Measurements from ENCODE around the gene MET. TPM values are rescaled to one million over a fixed set of nuclear protein-coding genes. Genes with fewer than 3 reads are reported as not detected.

Gene MET
- total RNA-seq, 1 donor from 2014 or later = 34.2 TPM

GRCh38 chr7:116733924-116734580 lies 62.1 kb downstream of the MET start:
- Mint-ChIP-seq H3K36me3 (no peaks in the 10 kb centered on the region), H3K4me1 (ENCODE audit: unreplicated experiment) (peaks cover 27% of the 10 kb centered on the region), H3K27me3 (no peaks in the 10 kb centered on the region), H3K27ac (no peak overlapping the region), H3K4me3 (no peak overlapping the region), H3K9me3 (no peaks in the 10 kb centered on the region)
- no peak for TF ChIP-seq CTCF (conservative IDR thresholded peaks at IDR 0.05)
- no peak for DNase-seq (ENCODE audit: extremely low spot score, unreplicated experiment)

GRCh38 chr7:116734710-116735109 lies 62.7 kb downstream of the MET start:
- peaks cover 30% of the 10 kb centered on the region for H3K4me1 Mint-ChIP-seq (ENCODE audit: unreplicated experiment)
- H3K9me3 Mint-ChIP-seq = no peaks in the 10 kb centered on the region
- H3K27ac Mint-ChIP-seq = no peak overlapping the region
- TF ChIP-seq CTCF (conservative IDR thresholded peaks at IDR 0.05) = no peak
- no peak overlapping the region for H3K4me3 Mint-ChIP-seq
- no peaks in the 10 kb centered on the region for H3K27me3 Mint-ChIP-seq
- no peak for DNase-seq (ENCODE audit: extremely low spot score, unreplicated experiment)
- H3K36me3 Mint-ChIP-seq = no peaks in the 10 kb centered on the region

- no peak for DNase-seq (ENCODE audit: extremely low spot score, unreplicated experiment)
- Mint-ChIP-seq H3K4me1 (ENCODE audit: unreplicated experiment) (peaks cover 32% of the 10 kb centered on the region), H3K27ac (no peak overlapping the region)
Measured at GRCh38 chr7:116736927-116737715, 65.1 kb downstream of the MET start.

GRCh38 chr7:116738378-116738777 lies 66.4 kb downstream of the MET start:
- Mint-ChIP-seq H3K9me3 (no peaks in the 10 kb centered on the region), H3K27me3 (no peaks in the 10 kb centered on the region), H3K27ac (peak overlapping the region; percentile 34), H3K4me1 (ENCODE audit: unreplicated experiment) (peaks cover 30% of the 10 kb centered on the region), H3K4me3 (no peak overlapping the region), H3K36me3 (peaks cover 6% of the 10 kb centered on the region)
- no peak for DNase-seq (ENCODE audit: extremely low spot score, unreplicated experiment)
- TF ChIP-seq CTCF (conservative IDR thresholded peaks at IDR 0.05) = no peak

More at GRCh38 chr7:116736927-116737715, 65.1 kb downstream of the MET start:
- H3K27me3 Mint-ChIP-seq = no peaks in the 10 kb centered on the region
- peaks cover 3% of the 10 kb centered on the region for H3K36me3 Mint-ChIP-seq
- TF ChIP-seq CTCF (conservative IDR thresholded peaks at IDR 0.05) = no peak
- no peaks in the 10 kb centered on the region for H3K9me3 Mint-ChIP-seq
- H3K4me3 Mint-ChIP-seq = peak overlapping the region; percentile 7

GRCh38 chr7:116739307-116739706 lies 67.3 kb downstream of the MET start:
- DNase-seq (ENCODE audit: extremely low spot score, unreplicated experiment) = no peak
- Mint-ChIP-seq H3K4me1 (ENCODE audit: unreplicated experiment) (peaks cover 27% of the 10 kb centered on the region), H3K4me3 (no peak overlapping the region), H3K27ac (peak overlapping the region; percentile 34), H3K27me3 (no peaks in the 10 kb centered on the region), H3K36me3 (peaks cover 9% of the 10 kb centered on the region), H3K9me3 (no peaks in the 10 kb centered on the region)
- no peak for TF ChIP-seq CTCF (conservative IDR thresholded peaks at IDR 0.05)

All from type B pancreatic cell (in vitro differentiated cells).